HepG2 (cell line): ENCODE measurements around the gene AFDN. TPM values are rescaled to one million over a fixed set of nuclear protein-coding genes. Genes with fewer than 3 reads are reported as not detected.

Experiments used
- ATRX ChIP-seq: sonication (generic); formaldehyde crosslinking; IDR thresholded peaks from 2 replicates; pipeline ENCODE4 v1.4.0; 2020; ENCODE audit warnings: missing genetic modification reagents, borderline replicate concordance
- MBD4 ChIP-seq: IDR thresholded peaks from 2 replicates; pipeline ENCODE4 v1.6.1; 2012; ENCODE audit warnings: low read length, inconsistent platforms, borderline replicate concordance
- PAF1 ChIP-seq: IDR thresholded peaks from 2 replicates; pipeline ENCODE4 v1.6.1; 2016; ENCODE audit warnings: missing genetic modification reagents, missing compliant biosample characterization
- SP2 ChIP-seq: sonication (generic); formaldehyde crosslinking; IDR thresholded peaks from 2 replicates; pipeline ENCODE4 v1.5.1; 2020; ENCODE audit warnings: mild to moderate bottlenecking, missing genetic modification reagents
- ZBTB7A ChIP-seq: sonication (generic); formaldehyde crosslinking; IDR thresholded peaks from 2 replicates; pipeline ENCODE4 v1.8.0; 2022; ENCODE audit warnings: mild to moderate bottlenecking, missing genetic modification reagents
- ZFAT ChIP-seq: sonication (generic); formaldehyde crosslinking; conservative IDR thresholded peaks from 2 replicates; pipeline ENCODE4 v1.8.1; 2023; ENCODE audit warnings: missing genetic modification reagents, inconsistent platforms
- ZNF33B ChIP-seq: sonication (generic); formaldehyde crosslinking; IDR thresholded peaks from 2 replicates; pipeline ENCODE4 v1.5.1; 2020; ENCODE audit warnings: mild to moderate bottlenecking, missing genetic modification reagents
- ZNF556 ChIP-seq: sonication (generic); formaldehyde crosslinking; IDR thresholded peaks from 2 replicates; pipeline ENCODE4 v1.4.0; 2020; ENCODE audit warnings: mild to moderate bottlenecking, missing genetic modification reagents, borderline replicate concordance
- ZNF761 ChIP-seq: sonication (generic); formaldehyde crosslinking; conservative IDR thresholded peaks from 2 replicates; pipeline ENCODE4 v1.4.0; 2020; ENCODE audit warnings: mild to moderate bottlenecking, missing genetic modification reagents
- ZNF883 ChIP-seq: sonication (generic); formaldehyde crosslinking; IDR thresholded peaks from 2 replicates; pipeline ENCODE4 v1.5.1; 2020; ENCODE audit warnings: mild to moderate bottlenecking, missing genetic modification reagents; ENCODE audit errors: not compliant biosample characterization
- polyA plus RNA-seq, 8 experiments: library from polyadenylated mRNA; depleted of rRNA in 3 of 8; stranded (reverse) in 7 of 8; unstranded in 1 of 8; fragments of >200 nt; fragmentation: Illumina TruSeq in 4 of 8; extraction: Trizol in 4 of 8; gene quantifications; 2 replicates each; pipeline versions ENCODE4 v1.2.1 to v1.2.3, GENCODE V29; 2011 to 2016; ENCODE audit warnings: low read depth in 4 of 8, missing spikeins in 1 of 8, mixed read lengths in 1 of 8; ENCODE audit not compliant: insufficient read depth in 1 of 8
- total RNA-seq, 5 experiments: library from RNA; depleted of rRNA; stranded (reverse); fragments of >200 nt; fragmentation: Illumina TruSeq; extraction: Trizol; gene quantifications; 2 replicates each; pipeline ENCODE4 v1.2.3, GENCODE V29; 2016; ENCODE audit warnings: low read depth in 1 of 5
- TF ChIP-seq, protein P1 (sequence below): IDR thresholded peaks from 2 replicates; pipeline ENCODE4 v1.6.1; 2012; ENCODE audit warnings: low read depth, low read length, improper control_type of control experiment
- TF ChIP-seq, protein P2 (sequence below): sonication (generic); formaldehyde crosslinking; IDR thresholded peaks from 2 replicates; pipeline ENCODE4 v1.5.0; 2020; ENCODE audit warnings: mild to moderate bottlenecking, missing genetic modification reagents, borderline replicate concordance
- TF ChIP-seq, protein P3 (sequence below): sonication (generic); formaldehyde crosslinking; IDR thresholded peaks from 2 replicates; pipeline ENCODE4 v1.5.0; 2020; ENCODE audit warnings: missing genetic modification reagents, mild to moderate bottlenecking, borderline replicate concordance
- TF ChIP-seq, protein P4 (sequence below): IDR thresholded peaks from 2 replicates; pipeline ENCODE4 v1.6.1; 2016; ENCODE audit warnings: low read depth, control low read depth
- TF ChIP-seq, protein P5 (sequence below): IDR thresholded peaks from 2 replicates; pipeline ENCODE4 v1.4.0; 2020; ENCODE audit warnings: mild to moderate bottlenecking, missing genetic modification reagents
- TF ChIP-seq, protein P6 (sequence below): sonication (generic); formaldehyde crosslinking; IDR thresholded peaks from 2 replicates; pipeline ENCODE4 v1.5.1; 2020; ENCODE audit warnings: missing genetic modification reagents, mild to moderate bottlenecking, borderline replicate concordance

AFDN gene
- total and polyA plus RNA-seq, 2 of the 13 experiments (the other 11 are each of a cell fraction or from before 2014, with no cell fraction given), result 136 to 151 TPM

DNA sequence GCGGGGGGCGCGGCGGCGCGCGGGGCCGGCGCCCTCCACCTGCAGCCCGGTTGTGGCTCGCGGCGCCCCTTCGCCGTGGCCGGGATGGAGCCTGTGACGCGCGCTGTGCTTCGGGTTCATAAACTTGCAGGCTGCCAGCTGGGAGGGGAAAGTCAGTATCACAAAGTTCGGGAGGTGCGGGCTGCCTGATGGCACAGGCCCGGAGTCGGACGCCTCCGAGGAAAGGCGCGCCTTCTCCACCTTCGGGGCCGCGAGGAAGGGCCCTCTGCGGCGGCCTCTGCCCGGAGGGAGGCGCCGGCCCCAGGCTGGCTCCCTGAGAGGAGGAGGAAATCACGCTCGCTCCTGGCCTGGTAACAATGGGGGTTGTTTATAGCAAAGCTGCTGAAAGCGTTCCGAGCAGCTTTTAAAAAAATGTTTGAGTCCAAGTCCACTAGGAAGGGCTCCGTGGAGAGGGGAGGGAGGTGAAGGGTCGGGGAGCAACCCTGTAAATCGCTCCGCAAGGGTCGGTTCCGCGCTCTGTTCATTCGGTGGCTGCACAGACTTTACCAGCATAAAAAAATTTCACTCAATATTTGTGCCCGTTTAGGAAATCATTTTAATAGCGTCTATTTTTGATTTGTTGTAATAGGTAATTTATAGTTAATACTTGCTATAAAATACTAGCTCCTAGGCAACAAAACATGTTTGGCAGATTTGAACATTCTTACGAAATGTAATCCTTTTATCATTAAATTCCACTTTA, 1.0 kb downstream of the AFDN start (continued):
- TF ChIP-seq ZNF883 (peak; percentile 44), ZNF761 (CRISPR knock-in tag) (no peak), ZFAT (CRISPR knock-in tag) (no peak), SP2 (CRISPR knock-in tag) (0 out of 2 replicates have a peak, but pooled peaks have one; percentile 14), MBD4 (no peak), ATRX (CRISPR knock-in tag) (no peak), ZNF556 (CRISPR knock-in tag) (no peak), ZBTB7A (CRISPR knock-in tag) (no peak), PAF1 (CRISPR knock-in tag) (no peak), ZNF33B (CRISPR knock-in tag) (no peak)
- TF ChIP-seq, protein P1, sequence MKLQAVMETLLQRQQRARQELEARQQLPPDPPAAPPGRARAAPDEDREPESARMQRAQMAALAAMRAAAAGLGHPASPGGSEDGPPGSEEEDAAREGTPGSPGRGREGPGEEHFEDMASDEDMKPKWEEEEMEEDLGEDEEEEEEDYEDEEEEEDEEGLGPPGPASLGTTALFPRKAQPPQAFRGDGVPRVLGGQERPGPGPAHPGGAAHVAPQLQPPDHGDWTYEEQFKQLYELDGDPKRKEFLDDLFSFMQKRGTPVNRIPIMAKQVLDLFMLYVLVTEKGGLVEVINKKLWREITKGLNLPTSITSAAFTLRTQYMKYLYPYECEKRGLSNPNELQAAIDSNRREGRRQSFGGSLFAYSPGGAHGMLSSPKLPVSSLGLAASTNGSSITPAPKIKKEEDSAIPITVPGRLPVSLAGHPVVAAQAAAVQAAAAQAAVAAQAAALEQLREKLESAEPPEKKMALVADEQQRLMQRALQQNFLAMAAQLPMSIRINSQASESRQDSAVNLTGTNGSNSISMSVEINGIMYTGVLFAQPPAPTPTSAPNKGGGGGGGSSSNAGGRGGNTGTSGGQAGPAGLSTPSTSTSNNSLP, result no peak
- TF ChIP-seq, protein P2, sequence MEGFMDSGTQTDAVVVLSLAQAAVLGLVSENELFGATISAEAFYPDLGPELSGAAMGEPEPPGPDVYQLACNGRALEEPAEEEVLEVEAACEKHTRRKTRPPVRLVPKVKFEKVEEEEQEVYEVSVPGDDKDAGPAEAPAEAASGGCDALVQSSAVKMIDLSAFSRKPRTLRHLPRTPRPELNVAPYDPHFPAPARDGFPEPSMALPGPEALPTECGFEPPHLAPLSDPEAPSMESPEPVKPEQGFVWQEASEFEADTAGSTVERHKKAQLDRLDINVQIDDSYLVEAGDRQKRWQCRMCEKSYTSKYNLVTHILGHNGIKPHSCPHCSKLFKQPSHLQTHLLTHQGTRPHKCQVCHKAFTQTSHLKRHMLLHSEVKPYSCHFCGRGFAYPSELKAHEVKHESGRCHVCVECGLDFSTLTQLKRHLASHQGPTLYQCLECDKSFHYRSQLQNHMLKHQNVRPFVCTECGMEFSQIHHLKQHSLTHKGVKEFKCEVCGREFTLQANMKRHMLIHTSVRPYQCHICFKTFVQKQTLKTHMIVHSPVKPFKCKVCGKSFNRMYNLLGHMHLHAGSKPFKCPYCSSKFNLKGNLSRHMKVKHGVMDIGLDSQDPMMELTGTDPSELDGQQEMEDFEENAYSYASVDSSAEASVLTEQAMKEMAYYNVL (CRISPR knock-in tag), result no peak; the same call in 1 of the 2 replicates
- TF ChIP-seq, protein P3, sequence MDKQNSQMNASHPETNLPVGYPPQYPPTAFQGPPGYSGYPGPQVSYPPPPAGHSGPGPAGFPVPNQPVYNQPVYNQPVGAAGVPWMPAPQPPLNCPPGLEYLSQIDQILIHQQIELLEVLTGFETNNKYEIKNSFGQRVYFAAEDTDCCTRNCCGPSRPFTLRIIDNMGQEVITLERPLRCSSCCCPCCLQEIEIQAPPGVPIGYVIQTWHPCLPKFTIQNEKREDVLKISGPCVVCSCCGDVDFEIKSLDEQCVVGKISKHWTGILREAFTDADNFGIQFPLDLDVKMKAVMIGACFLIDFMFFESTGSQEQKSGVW (CRISPR knock-in tag), result no peak
- TF ChIP-seq, protein P4, sequence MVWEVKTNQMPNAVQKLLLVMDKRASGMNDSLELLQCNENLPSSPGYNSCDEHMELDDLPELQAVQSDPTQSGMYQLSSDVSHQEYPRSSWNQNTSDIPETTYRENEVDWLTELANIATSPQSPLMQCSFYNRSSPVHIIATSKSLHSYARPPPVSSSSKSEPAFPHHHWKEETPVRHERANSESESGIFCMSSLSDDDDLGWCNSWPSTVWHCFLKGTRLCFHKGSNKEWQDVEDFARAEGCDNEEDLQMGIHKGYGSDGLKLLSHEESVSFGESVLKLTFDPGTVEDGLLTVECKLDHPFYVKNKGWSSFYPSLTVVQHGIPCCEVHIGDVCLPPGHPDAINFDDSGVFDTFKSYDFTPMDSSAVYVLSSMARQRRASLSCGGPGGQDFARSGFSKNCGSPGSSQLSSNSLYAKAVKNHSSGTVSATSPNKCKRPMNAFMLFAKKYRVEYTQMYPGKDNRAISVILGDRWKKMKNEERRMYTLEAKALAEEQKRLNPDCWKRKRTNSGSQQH (CRISPR knock-in tag), result no peak; the same call in 1 of the 2 replicates
- TF ChIP-seq, protein P5, sequence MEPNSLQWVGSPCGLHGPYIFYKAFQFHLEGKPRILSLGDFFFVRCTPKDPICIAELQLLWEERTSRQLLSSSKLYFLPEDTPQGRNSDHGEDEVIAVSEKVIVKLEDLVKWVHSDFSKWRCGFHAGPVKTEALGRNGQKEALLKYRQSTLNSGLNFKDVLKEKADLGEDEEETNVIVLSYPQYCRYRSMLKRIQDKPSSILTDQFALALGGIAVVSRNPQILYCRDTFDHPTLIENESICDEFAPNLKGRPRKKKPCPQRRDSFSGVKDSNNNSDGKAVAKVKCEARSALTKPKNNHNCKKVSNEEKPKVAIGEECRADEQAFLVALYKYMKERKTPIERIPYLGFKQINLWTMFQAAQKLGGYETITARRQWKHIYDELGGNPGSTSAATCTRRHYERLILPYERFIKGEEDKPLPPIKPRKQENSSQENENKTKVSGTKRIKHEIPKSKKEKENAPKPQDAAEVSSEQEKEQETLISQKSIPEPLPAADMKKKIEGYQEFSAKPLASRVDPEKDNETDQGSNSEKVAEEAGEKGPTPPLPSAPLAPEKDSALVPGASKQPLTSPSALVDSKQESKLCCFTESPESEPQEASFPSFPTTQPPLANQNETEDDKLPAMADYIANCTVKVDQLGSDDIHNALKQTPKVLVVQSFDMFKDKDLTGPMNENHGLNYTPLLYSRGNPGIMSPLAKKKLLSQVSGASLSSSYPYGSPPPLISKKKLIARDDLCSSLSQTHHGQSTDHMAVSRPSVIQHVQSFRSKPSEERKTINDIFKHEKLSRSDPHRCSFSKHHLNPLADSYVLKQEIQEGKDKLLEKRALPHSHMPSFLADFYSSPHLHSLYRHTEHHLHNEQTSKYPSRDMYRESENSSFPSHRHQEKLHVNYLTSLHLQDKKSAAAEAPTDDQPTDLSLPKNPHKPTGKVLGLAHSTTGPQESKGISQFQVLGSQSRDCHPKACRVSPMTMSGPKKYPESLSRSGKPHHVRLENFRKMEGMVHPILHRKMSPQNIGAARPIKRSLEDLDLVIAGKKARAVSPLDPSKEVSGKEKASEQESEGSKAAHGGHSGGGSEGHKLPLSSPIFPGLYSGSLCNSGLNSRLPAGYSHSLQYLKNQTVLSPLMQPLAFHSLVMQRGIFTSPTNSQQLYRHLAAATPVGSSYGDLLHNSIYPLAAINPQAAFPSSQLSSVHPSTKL (CRISPR knock-in tag), result peak; percentile 59; the same call in 1 of the 2 replicates
- TF ChIP-seq, protein P6, sequence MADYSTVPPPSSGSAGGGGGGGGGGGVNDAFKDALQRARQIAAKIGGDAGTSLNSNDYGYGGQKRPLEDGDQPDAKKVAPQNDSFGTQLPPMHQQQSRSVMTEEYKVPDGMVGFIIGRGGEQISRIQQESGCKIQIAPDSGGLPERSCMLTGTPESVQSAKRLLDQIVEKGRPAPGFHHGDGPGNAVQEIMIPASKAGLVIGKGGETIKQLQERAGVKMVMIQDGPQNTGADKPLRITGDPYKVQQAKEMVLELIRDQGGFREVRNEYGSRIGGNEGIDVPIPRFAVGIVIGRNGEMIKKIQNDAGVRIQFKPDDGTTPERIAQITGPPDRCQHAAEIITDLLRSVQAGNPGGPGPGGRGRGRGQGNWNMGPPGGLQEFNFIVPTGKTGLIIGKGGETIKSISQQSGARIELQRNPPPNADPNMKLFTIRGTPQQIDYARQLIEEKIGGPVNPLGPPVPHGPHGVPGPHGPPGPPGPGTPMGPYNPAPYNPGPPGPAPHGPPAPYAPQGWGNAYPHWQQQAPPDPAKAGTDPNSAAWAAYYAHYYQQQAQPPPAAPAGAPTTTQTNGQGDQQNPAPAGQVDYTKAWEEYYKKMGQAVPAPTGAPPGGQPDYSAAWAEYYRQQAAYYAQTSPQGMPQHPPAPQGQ (CRISPR knock-in tag), result no peak
